Activated CD4-positive, alpha-beta T cell treated with anti-CD3 and anti-CD28 coated beads, Interleukin-2, amount 50 U/mL, for 4 hours (primary cell): ENCODE measurements around the gene NEGR1.
"Not testable (repeated sequence)": the region's sequence is repeated elsewhere in the genome, so short reads cannot be mapped to it uniquely, and the experiment has no call there.

Experiments
- DNase-seq, 2 experiments: peaks; one replicate each; pipeline ENCODE4 v3.0.0-alpha.2; 2020

NEGR1 gene

DNA sequence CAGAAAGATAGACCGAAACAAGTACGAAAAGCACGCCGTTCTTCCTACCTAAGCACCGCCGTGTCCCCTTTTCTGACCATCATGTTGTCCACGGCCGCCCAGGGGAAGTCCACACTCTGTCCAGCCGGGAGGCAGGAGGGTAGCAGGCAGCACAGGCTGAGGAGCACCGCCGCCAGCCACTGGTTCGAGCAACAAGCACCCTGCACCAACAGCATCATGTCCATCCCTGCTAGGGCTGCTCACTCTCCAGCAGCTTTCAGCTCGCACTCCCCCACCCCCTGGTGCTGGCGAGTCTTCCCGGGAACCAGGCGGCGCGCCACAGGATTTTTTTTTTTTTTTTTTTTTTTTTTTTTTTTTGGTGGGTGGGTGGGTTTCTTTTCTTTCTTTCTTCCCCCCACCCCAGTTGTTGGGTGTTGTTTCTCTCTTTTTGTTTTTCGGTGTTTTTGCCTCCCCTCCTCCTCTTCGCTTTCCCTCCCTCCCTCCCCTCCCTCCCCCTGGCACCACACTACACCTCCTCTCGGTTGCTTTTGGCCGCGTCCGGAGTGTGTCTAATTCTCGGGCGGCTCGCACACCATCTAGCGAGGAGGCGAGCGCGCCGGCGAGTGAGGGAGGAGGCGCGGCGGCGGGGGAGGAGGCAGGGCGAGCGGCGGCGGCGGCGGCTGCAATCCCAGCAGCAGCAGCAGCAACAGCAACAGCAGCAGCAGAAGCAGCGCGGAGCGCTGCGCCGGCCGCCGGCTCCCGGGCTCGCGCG, at the start of gene NEGR1:
NEGR1 (minus strand) TSS at position 269 of the 751 bp plus-strand sequence.
- peak in 1 of 2 experiments; percentile 18 for DNase-seq

DNA sequence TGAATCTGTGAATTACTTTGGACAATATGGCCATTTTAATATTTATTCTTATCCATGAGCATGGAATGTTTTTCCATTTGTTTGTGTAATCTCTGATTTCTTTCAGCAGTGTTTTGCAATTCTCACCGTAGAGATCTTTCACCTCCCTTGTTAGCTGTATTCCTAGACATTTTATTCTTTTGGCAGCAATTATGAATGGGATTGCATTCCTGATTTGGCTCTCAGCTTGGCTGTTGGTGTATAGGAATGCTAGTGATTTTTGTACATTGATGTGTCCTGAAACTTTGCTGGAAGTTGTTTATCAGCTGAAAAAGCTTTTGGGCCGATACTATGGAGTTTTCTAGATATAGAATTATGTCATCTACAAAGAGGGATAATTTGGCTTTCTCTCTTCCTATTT, 44.2 kb upstream of the NEGR1 start:
- DNase-seq, result no peak

DNA sequence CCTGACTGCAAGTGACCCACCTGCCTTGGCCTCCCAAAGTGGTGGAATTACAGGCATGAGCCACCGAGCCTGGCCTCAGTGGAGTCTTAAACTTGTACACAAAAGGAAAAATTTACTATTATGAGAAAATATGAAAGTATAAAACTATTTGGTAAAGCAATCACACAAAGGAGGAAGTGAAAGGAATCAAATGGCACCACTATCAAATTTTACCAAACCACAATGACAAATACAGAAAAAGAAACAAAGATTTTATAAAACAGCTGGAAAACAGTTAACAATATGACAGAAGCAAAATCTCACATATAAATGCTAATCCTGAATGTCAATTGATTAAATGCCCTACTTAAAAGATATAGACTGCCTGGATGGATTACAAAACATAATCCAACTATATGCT, 42.1 kb upstream of the NEGR1 start:
- no peak for DNase-seq

DNA sequence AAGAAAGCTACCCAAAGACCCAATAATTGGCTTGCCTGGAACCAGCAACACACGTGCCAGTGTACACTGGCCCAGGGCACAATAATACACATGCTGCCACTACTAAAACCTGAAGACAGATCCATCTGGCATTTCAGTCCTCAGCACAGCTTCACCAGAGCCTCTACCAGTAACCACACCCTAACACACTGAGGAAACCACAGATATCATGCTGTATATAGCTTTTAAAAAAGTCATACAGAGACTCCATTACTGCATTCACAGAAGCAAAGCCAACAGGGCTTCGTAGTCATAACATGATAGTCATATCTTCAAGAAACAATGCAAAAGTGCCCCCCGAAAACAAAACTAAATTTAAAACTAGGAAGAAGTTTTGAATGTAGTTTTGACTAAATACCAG, 40.6 kb upstream of the NEGR1 start:
- DNase-seq, result no peak

DNA sequence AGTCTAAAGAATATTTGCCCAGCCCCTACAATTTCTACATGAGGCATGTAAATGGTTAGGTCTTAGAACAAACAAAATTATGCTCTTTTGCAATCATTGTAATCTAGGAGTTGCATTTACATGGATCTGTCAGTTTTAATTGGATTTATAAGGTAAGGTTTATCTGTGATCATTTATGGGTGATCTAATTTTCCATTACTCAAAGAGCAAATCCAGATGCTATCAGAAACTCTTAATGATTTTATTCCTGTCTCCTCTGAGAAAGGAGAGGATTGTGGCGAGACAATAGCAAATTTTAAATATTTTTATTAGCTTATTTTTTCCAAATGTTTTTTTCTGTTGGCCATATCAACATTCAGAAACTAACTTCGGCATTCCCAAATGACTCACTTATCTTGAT, 14.2 kb upstream of the NEGR1 start:
- DNase-seq, result no peak

DNA sequence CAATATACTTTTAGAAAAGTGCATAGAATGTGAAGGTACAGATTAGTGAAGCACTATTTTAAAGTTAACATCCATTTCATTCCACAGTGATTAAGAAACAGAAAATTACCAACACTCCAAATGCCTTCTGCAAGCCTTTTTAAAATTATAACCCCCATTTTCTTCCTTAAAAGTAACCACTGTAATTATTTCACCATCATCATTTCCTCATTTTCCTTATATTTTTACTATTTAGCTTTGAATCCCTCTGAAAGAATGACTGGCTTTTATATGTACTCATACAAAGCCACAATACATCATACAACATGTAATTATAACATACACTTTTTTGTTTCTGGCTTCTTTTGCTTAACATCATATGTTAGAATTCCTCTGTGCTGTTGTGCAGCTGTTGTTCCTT, 6.5 kb upstream of the NEGR1 start:
- DNase-seq, result no peak

DNA sequence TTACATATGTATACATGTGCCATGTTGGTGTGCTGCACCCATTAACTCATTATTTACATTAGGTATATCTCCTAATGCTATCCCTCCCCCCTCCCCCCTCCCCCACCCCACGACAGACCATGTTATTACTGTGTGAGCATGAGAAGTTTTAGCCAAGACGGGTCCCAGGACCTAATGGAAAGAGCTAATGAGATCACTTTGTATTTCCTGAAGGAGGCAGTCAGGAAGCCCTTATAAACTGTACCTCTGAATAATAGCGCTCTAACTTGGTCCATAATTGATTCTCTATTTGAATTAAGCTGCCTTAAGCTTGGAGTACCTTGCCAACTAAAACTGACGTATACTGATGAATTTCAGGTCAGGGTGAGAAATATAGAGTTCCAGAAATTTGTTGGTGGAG, 4.1 kb upstream of the NEGR1 start:
- DNase-seq, result no peak

DNA sequence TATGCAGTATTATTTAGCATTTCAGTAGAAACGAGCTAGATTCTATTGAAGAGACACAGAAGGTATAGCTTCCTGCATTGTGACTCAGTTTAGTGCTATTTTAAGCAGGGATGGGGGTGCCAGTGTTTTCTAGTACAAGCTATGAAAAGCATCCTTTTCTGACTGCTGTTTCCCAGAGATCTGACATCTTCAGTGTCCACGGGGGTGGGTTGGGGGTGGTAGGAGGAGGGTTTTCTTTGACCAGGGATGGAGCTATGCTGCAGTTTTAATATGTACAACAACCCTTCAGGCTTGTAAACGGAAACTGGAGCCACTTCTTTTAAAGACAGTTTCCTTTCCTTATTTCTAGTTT, 2.7 kb upstream of the NEGR1 start:
- no peak for DNase-seq

DNA sequence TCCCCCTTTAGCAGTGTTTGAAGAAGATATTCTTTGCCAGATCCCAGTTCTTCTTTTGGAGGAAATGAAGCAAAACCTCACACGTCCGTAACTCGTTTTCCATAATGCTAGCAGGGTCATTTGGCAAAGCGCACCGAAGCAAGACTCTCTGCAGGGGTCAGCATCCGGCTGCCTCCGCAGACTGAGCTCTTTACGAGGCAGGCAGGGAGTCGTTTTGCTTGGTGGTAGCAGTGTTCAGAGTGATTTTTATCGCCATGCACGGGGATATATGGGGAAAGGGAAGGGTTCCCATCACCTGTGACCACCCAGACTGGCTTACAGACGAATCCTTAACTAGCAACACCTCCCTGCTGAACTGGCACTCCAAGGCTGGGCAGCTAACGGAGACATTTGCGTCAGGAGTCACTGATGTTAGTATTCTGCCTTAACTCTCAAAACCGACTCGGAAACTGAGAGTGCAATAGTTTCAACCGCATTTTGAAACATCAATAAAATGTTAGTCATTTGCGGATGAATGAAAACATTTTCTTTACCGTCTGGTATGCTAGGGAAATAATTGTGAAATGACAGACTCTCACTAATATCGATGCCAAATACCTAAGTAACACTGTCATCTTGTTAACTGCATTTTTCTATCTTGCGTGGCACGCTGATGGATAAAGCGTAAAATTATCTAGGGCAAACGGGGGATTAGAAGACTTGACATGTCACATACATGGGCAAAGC, 2.2 kb upstream of the NEGR1 start:
- no peak for DNase-seq

DNA sequence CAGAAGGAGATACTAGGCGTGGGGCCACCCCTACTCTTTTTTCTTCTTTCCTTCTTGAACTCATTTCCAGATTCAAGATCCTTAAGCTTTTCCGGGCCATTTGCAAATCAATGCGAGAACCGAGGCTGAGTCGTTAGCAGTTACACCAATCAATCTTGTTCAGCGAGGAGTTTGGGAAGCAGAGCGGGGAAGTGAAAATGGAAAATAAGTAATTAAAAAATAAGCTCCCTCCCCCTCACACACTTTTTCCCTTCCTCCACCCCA, 1.7 kb upstream of the NEGR1 start:
- DNase-seq, result no peak

DNA sequence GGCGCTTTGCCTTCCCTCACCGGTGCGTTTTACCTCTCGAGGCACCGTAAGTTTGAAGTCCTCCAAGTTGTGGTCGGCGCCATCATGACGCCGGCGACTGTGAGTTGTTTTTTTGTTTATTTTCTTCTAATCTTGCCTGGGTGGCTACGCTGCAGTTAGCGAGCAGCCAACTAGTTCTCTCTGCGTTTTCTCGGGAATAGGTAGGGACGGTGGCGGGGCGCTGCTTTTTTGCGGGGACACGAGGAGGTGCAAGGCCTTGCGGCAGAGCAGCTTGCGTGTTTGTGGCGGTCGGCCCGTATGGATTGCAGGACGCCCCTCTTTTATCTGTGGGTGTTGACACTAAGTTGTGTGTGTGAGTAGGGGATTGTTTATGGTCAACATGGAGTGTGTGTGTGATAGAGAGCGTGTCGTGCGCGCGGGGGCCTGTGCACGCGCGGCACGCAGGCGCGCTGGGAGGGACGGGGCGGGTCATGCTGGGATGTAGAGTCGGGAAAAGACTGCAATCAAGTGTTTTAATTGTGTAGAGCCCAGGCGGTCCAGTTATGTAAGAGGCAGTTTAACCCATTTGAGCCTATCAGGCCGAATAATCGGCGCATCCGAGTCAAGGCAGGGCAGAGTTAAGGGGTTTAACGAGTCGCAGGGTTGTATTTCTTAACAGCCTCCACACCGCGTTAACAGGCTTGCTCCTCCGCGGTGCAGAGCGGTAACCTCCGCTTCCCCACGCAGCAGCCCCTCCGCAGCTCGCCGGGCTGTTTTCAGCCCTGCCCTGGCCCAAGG, 1.2 kb upstream of the NEGR1 start:
- DNase-seq, result no peak

DNA sequence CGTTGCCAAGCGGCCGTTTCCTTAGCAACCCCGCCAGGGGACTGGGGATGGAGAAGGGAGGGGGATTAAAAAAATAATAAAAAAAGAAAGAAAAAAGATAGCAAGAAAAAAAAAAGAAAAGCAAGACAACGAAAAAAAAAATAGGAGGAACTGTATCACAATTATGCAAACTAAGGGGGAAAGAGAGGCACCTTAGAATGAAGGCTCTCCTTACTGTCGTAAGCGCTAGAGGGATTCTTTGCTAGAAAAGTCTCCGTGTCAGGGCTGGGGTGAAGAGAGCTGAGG, 625 bp upstream of the NEGR1 start:
- no peak for DNase-seq

DNA sequence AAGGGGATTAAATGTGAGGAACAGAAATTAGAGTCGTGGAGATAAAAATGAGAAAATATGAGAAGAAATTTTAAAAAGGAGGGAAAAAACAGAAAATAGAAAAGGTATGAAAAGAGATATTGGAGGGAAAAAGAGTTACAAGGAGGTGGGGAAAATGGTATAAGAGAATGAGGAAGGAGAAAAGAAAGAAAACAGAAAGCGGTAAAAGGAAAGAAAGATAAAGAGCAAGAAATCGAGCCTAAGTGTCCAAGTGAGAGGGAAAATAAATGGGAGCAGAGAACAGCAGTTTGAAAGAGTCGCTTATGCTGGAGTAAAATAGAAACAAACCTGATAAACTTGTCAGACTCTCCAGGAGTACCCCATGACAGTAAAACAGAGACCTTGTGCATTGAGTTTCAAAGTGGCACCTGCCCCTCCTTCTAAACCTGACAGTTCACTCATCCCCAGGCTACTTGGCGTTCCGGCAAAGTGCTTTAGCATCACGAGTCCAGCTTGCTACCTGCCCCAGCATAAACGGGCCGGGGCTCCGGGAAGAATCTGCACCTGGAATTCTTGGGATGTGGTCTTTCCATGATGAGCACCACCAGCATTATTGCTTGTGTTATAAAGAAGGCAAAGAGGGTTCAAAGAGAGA, 585 bp downstream of the NEGR1 start:
- no peak for DNase-seq

DNA sequence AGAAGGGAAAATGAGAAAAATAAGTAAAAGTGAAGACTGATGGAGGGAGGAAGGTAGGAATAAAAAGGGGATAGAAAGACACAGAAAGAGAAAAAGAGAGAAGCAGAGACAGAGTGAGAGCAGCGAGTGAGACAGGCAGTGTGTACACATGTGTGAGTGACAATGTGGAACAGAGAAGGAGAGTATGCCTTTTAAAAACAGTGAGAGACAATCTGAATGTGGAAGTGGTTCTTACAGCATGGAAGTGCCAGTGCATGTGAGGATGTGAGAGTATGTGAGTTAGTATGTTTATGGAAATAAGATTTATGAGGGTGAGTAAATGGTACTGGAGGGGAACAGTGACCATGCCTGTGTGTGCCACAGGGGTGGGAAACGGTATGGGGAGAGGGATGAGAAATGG, 1.2 kb downstream of the NEGR1 start:
- no peak for DNase-seq

DNA sequence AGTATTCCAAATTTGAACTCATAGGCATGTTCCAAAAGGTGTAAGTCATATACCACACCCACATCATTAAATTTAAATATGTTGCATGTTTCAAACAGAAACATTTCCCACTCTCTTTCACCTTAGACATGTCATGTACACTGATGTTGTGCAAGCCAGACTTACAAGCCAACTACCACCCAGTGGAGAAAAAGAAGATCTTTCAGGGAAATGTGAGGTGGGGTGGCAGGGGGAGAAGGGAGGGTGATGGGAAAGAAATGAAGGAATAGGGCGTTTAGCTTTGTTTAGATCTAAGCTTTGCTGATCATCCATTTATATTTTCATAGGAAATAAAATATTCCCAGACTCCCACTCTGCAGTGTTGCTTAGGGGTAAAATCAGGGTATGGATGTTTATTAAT, 1.6 kb downstream of the NEGR1 start:
- DNase-seq, result no peak

DNA sequence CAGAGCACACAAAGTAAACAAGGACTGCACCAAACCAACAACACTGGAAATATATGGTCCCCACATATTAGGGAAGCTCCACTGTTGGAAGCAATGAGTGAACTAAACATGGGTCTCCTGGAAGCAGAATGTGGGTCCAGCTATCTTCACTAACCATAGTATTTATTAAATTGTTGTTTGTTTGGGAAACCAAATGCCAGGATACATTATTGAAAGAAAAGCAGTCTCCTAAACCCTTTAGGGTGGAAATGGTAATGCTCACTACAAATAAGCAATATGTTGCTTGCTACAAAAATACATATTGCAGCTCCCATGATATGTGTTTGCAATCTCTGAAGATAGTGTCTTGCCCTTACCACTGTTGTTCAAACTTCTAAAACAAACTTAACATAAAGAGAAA, 2.2 kb downstream of the NEGR1 start:
- no peak for DNase-seq

DNA sequence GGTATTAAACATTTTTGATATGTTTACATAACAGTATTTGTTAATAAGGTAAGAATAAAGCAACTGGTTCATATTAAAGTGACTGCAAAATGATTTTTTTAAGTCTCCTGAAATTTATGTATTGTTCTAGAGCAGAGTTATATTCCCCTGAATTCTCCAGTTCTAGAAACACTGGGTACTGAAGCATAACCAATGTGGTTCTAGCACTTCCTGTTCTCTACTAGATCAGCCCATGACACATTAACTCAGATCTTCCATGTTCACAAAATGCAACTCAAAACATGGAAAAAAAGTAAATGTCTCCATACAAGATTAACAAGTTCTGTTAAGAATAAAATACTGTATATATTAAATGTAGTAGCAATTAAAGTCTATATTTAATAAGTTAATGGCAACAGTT, 3.9 kb downstream of the NEGR1 start:
- DNase-seq, result no peak

DNA sequence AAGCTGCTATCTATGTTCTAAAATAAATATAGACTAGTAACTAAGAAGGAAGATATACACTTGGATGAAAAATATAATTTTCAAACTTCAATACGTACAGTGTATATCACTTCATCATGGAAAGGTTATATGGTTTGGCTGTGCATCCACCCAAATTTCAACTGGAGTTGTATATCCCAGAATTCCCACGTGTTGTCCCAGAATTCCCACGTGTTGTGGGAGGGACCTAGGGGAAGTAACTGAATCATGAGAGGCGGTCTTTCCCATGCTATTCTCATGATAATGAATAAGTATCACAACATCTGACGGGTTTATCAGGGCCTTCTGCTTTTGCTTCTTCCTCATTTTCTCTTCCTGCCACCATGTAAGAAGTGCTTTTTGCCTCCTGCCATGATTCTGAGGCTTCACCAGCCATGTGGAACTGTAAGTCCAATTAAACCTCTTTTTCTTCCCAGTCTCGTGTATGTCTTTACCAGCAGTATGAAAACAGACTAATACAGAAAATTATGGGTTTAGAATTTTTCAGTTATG, 10.7 kb downstream of the NEGR1 start:
- DNase-seq, result no peak

DNA sequence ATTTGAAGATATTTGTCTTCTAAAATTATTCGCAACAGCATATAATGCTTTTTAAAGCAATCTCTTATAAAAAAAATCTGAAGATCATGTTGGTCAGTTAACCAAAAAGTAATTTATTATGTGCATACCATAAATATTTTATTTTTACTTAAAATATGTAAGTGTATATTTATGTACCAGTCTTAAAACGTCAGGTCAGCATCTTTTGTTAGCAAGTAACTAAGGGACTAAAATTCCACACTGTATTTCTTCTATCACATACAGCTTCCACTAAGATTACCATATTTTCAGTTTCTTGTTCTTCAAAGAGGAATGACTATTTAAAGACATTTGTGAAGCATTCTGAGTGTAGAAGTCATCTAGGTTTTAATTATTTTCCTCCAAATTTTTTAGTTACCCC, 19.6 kb downstream of the NEGR1 start:
- DNase-seq, result no peak

DNA sequence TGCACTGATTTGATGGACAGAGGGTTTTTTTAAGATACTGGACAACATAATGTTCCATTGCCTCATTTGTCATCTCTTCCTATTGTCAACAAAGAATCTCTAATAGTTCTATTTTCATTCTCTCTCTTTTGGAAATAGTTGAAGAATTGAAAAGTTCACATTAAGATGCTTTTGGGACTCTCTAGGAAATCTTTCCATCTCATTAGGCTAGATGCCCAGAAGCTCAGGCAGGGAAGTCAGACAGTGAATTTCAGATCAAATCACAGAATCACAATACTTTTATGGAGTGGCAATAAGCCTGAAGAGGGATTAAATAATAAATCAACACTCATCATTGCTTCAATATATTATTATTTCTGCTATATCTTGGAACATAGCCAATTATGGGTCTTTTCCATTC, 29.2 kb downstream of the NEGR1 start:
- no peak for DNase-seq

DNA sequence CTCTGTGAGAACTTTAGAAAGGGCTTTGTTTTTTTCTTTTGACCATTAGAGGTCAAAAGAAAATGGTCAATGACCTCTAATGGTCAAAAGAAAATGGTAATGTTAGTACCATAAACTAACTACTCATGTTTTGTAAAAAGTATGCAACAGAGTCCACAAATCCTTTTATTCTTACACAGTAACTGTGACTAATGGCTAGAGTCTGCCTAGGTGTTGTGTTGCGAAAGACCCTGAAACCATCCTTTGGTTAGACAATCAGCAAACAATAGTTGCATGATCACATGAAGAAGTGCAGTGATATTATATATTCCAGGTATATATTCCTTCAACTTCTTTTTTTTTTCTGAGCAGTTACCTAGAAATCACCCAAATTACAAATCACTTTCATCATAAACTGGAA, 40.9 kb downstream of the NEGR1 start:
- DNase-seq, result no peak

DNA sequence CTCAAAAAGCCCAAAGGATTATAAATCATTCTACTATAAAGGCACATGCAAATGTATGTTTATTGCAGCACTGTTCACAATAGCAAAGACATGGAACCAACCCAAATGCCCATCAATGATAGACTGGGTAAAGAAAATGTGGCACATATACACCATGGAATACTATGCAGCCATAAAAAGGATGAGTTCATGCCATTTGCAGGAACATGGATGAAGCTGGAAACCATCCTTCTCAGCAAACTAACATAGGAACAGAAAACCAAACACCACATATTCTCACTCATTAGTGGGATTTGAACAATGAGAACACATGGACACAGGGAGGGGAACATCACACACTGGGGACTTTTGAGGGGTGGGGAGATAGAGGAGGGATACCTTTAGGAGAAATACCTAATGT, 46.4 kb downstream of the NEGR1 start:
- DNase-seq, result not testable (repeated sequence)

DNA sequence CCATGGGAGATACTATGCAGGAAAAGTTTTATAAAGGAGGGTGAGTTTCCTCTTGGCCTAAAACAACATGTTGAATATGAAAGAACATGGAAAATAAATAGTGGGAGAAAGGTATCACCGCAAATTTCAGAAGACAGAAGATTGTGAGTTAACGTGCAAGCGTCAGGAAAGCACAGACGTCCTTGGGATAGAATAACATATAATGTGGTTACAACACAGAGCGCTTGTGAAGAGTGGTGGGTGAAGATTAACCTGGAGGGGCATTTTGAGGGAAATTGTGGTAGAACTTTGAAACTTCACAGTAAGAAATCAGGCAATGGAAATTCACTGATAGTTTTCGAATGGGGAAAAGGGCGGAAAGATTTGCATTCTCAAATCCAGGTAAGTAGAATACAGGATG, 47.3 kb downstream of the NEGR1 start:
- no peak for DNase-seq

DNA sequence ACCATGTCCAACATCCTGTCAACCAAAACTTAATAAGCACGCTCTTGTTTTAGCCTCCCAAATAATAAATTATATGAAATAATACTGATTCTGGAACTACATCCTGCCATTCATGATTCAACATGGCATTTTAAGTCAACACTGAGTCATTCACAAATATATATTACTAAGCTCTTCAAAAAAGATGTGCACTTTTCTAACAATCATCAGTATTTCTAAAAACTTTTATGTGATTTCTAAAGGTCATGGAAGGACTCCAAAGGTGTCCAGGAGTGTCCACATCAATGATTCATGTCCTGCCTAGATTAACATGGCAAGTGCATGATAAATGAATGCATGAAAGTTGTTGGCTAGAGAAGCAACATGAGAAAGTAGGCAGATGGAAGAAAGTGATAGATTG, 51.6 kb downstream of the NEGR1 start:
- DNase-seq, result no peak
